ENCODE measurements around the gene SEL1L2. TPM values are rescaled to one million over a fixed set of nuclear protein-coding genes. Genes with fewer than 3 reads are reported as not detected.

SEL1L2 gene
- total RNA-seq, 1 experiment from 2014 or later: not detected

DNA sequence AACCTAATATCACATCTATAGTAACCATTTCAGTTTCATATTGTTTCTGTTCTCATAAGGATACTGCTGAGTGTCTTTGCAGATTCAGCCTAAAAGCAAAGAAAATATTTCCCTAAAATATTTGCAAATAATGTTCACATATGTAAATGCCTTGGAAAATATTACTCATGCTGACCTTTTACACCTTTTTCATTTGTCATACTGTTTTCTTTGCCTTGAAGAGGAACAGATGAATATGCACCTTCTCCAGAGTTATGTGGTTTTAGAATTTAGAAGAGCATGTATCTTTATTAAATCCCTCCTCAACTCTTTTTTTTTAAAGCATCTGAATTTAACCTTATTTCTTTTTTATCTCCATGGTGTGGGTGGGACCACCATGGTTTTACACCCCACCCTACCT, 173.1 kb downstream of the SEL1L2 start:
- no peak for DNase-seq (ENCODE audit: low read depth)

DNA sequence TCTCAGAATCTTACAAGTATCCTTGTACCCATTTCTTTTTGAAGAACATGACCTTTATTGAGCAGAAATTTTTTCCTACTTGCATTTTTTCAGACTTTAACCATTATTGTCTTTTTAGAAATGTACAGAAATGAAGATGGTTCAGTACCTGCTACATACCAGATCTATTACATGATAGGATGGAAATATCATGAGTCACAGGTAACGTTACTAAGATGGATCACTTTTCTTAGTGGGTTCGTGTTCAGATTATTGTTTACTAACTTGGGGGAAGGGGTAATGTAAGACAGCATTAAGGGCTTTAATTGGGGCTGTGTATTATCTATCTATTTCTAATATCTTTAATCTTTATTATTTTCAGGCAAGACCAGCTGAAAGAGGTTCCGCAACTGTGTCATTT, 173.7 kb downstream of the SEL1L2 start:
- no peak for DNase-seq (ENCODE audit: low read depth)

DNA sequence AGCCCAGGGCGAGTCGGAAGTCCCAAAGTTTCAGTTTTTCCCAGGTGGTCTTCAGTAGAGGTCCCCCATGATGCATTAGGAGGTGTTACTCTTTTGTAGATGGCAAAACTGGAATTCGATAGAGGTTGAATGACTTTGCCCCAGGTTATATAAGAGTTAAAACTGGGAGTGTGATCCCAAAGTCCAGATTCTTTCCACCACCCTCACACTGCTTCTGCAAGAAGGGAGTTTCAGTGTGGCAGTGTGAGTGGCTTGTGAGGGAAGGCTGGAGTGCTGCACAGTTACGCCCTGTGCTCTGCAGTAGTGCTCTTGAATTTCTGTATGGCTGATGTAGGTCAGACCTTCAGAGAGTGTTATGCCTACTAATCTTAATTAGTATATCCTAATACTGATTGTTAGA, 175.7 kb downstream of the SEL1L2 start:
- DNase-seq (ENCODE audit: low read depth): no peak

DNA sequence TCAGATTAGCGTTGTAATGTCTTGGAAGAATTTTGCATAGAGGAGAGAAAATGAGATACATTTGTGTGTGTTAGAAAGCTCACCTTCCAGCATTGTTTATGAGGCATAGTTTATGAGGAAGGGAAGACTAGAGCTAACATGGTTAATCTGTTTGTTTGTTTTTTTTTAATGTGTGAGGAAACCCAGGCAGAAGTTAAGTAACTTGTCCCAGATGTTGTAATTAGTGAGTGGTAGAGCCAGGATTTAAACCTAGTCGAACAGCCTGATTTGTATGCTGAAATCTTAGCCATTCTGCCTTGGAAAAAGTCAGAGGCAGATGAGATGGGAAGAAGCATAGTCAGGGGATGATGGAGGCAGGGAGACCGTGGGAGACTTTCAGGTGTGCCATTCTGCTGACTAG, 176.5 kb downstream of the SEL1L2 start:
- DNase-seq (ENCODE audit: low read depth): no peak

DNA sequence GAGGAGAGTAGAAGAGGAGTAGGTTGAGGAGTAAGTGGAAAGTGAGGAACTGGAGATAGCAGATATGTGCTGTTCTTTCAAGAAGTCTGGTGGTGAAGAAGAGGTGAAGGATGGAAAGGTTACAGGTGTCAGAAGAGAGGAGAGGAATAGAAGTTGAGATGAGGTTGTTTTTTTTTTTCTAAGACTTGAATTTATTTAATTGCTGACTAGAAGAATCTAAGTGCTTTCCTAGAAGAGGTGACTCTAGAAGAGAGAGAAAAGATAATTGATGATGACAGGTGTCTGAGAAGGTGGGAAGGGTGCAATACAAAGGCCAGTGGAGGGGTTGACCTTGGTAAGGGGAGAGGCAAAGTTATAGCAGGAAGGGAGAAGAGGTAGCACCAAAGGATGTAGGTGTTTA, 180.0 kb downstream of the SEL1L2 start:
- DNase-seq (ENCODE audit: low read depth): no peak

DNA sequence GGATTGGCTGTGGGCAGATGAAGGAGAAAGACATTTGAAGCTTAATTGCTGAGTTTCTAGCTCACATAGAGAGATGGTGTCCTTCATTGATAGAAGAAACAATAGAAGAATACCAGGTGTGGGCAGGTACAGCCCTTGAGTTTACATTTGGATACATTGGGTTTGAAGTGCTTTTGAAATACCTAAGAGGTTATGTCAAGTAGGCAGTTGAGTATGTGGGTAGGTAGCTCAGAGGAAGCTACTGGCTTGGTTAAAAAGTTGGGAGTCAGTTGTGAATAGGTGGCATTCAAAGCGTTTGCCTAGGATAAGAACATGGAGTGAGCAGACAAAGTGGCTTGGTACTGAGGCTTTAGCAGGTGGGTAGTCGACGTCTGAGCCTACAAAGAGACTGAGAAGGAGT, 180.6 kb downstream of the SEL1L2 start:
- DNase-seq (ENCODE audit: low read depth): no peak

DNA sequence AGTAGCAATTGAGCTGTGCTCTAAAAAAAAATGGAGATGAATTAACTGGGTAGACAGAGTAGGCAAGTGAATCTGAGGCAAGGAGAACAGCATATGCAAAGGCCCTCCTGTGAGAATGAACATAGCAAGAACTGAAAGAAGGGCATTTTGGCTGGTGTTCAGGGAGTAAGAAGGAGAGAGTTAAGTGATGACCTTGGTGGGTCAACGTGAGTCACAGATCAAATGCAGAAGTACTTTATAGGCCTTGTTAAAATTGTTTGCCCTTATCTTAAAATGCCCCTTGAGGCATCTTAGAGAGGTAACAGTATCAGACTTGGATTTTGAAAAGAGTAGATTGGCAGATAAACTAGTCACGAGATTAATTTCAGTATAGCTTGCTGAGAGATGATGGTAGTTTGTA, 181.0 kb downstream of the SEL1L2 start:
- DNase-seq (ENCODE audit: low read depth): no peak

DNA sequence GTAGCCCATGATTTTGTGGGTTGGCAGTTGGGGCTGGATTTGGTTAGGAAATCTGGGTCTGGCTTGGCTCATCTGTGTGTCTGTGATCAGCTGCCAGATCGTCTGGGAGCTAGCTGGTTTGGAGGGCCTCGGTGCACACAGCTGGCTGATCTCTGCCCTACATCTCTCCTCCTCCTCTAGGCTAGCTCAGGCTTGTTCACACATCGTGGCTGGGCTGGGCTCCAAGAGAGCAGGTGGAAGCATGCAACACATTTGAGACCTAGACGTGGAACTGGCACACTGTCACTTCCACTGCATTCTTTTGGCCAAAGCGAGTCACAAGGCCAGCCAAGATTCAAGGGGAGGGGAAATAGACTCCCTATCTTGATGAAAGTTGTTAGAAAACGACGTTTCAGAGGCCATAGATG, 189.7 kb downstream of the SEL1L2 start:
- peak; percentile 82 for DNase-seq (ENCODE audit: low read depth)

DNA sequence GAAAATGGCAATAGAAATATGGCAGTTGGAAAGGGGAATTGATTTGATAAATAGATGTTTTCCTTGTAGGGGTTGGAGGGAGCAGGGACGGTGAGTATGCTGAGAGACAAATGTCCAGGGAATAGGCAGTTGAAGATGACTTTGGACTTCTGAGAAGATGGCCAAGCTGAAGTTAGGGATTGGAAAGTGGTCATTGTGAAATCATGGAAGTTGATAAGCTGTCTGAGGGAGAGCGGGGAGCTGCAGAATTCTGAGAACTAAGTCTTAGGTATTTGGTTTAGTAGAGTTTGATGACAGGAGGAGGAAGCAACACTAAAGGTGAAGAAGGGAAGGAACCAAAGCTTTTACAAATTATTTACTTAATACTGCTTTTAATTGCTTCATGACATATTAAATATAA, 190.4 kb downstream of the SEL1L2 start:
- DNase-seq (ENCODE audit: low read depth): no peak

Small RNAs within 50 kb of the gene (small RNA-seq; reads per million reads assigned to genes)
- gene RNU6-278P (not detected), gene RPS3P1 (not detected)

Other genes starting within 250 kb of the SEL1L2 start
- gene ESF1, start 205.7 kb downstream of the SEL1L2 start, total RNA-seq (2014; rRNA removed; shearing (Covaris generic)): 11.4 and 11.5 TPM in 2 replicates
- 17.4 and 20.1 TPM in 2 replicates for gene NDUFAF5, start 205.6 kb downstream of the SEL1L2 start, total RNA-seq (2014; rRNA removed; shearing (Covaris generic))
- 1.2 and 2.6 TPM in 2 replicates for gene MACROD2, start 4.9 kb upstream of the SEL1L2 start, total RNA-seq (2014; rRNA removed; shearing (Covaris generic))

Data from HT1080 (cell line).